Sigmoid colon (tissue), 7 donors: ENCODE data around the gene RXRA. TPM values are rescaled to one million over a fixed set of nuclear protein-coding genes. Genes with fewer than 3 reads are reported as not detected.

Source experiments
- DNase-seq: peaks from one replicate; pipeline ENCODE4 v3.0.0-alpha.2; 2019
- H3K27ac ChIP-seq, 4 donors: fragments of 200-600 bp; sonication (generic); one replicate each; pipeline ENCODE4 v1.5.1; 2016 to 2019; ENCODE audit warnings: mild to moderate bottlenecking in 1 of 4
- H3K27me3 ChIP-seq, 3 donors: fragments of 200-600 bp; sonication (generic); one replicate each; pipeline ENCODE4 v1.5.1; 2019; ENCODE audit warnings: mild to moderate bottlenecking in 1 of 3
- H3K36me3 ChIP-seq, 4 donors: fragments of 200-600 bp; sonication (generic); one replicate each; pipeline ENCODE4 v1.5.1; 2016 to 2019
- H3K4me1 ChIP-seq, 4 donors: fragments of 200-600 bp; sonication (generic); one replicate each; pipeline ENCODE4 v1.5.1; 2017 to 2019
- H3K4me3 ChIP-seq, 4 donors: fragments of 200-600 bp; sonication (generic); one replicate each; pipeline ENCODE4 v1.5.1; 2017 to 2019; ENCODE audit warnings: mild to moderate bottlenecking in 2 of 4, moderate library complexity in 1 of 4
- H3K9me3 ChIP-seq, 4 donors: fragments of 200-600 bp in 3 of 4; sonication (generic) in 3 of 4; one replicate each; pipeline versions ENCODE4 v1.5.1 to v1.6.1; 2013 to 2019
- EP300 ChIP-seq, 4 donors: sonication (generic); formaldehyde crosslinking; IDR thresholded peaks; one replicate each; pipeline ENCODE4 v1.6.1; 2017; ENCODE audit warnings: antibody characterized with exemption in 4 of 4
- POLR2A ChIP-seq, 2 donors: fragments of 450-650 bp; IDR thresholded peaks; one replicate each; pipeline ENCODE4 v1.6.1; 2016; ENCODE audit warnings: antibody characterized with exemption in 2 of 2, mild to moderate bottlenecking in 2 of 2, moderate library complexity in 2 of 2
- POLR2AphosphoS5 ChIP-seq, 4 donors: sonication (generic); formaldehyde crosslinking; IDR thresholded peaks; one replicate each; pipeline ENCODE4 v1.6.1; 2017; ENCODE audit warnings: antibody characterized with exemption in 4 of 4
- WGBS, 2 donors: extraction: QIAGEN DNeasy Blood & Tissue Kit; methylation state at CpG; one replicate each; pipeline ENCODE4 v1.1.7; 2013; 5-methylcytosine and 5-hydroxymethylcytosine counted together
- intact Hi-C: fragments of 100-400 bp; cut with DNase I; formaldehyde crosslinking; loops from one replicate; pipeline ENCODE4 v1.15.1; 2023
- polyA plus RNA-seq, 3 donors: library from polyadenylated mRNA; stranded (reverse); fragments of 200-250 nt; gene quantifications; one replicate each; pipeline ENCODE4 v1.2.3, GENCODE V29; 2013
- total RNA-seq, 4 donors: library from RNA; depleted of rRNA; stranded (reverse); fragments of >200 nt; gene quantifications; one replicate each; pipeline ENCODE4 v1.1.0, GENCODE V29; 2016
- TF ChIP-seq, protein P1 (sequence below), 4 experiments: fragments of 450-650 bp in 3 of 4; fragments of 200-600 bp in 1 of 4; IDR thresholded peaks; one replicate each; pipeline ENCODE4 v1.5.1; 2016 to 2019; ENCODE audit warnings: antibody characterized with exemption in 4 of 4, mild to moderate bottlenecking in 3 of 4, moderate library complexity in 2 of 4
- donor health status: healthy with polysubstance abuse.
- donor health status: Bipolar disorder and iron deficiency.
- donor health status: healthy.

The RXRA gene
- total and polyA plus RNA-seq, 7 donors: 26.7 to 50.8 (median 35.7) TPM

DNA sequence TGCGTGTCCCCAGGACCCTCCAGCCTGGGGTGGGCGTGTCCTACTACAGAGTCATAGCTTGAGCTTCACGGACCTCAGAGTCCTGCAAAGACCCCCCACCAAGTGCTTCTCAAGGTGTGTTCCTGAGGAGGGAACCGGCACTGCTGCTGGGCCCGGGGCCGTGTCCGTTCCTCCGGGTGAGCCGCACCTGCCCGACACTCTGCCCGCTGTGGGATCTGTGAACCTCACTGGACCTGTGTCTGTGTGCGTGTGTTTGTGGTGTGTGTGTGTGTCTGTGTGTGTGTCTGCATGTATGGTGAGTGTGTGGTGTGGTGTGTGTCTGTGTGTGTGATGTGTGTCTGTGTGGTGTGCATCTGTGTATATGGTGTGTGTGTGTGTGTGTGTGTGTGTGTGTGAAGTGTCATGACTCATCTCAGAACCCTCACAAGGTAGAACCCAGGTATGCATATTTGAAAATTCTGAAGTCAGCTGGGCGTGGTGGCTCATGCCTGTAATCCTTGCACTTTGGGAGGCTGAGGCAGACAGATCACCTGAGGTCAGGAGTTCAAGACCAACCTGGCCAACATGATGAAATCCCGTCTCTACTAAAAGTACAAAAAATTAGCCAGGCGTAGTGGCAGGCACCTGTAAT is 40.9 kb upstream of the RXRA start:
- Histone ChIP-seq H3K9me3 (no peaks in the 10 kb centered on the region), H3K27ac (no peak overlapping the region), H3K4me3 (no peak overlapping the region), H3K4me1 (peaks cover 0 to 18% (median 17%) of the 10 kb centered on the region in 4 donors), H3K27me3 (no peaks in the 10 kb centered on the region), H3K36me3 (no peaks in the 10 kb centered on the region)
- 83 to 86% methylated on average over 15 of the region's 15 CpGs for WGBS, 2 donors
- DNase-seq: no peak
- intact Hi-C loops: no loop called here
- no peak for TF ChIP-seq POLR2AphosphoS5 (IDR thresholded peaks at IDR 0.05)
- TF ChIP-seq EP300 (IDR thresholded peaks at IDR 0.05): no peak
- TF ChIP-seq, protein P1, sequence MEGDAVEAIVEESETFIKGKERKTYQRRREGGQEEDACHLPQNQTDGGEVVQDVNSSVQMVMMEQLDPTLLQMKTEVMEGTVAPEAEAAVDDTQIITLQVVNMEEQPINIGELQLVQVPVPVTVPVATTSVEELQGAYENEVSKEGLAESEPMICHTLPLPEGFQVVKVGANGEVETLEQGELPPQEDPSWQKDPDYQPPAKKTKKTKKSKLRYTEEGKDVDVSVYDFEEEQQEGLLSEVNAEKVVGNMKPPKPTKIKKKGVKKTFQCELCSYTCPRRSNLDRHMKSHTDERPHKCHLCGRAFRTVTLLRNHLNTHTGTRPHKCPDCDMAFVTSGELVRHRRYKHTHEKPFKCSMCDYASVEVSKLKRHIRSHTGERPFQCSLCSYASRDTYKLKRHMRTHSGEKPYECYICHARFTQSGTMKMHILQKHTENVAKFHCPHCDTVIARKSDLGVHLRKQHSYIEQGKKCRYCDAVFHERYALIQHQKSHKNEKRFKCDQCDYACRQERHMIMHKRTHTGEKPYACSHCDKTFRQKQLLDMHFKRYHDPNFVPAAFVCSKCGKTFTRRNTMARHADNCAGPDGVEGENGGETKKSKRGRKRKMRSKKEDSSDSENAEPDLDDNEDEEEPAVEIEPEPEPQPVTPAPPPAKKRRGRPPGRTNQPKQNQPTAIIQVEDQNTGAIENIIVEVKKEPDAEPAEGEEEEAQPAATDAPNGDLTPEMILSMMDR (IDR thresholded peaks at IDR 0.05): no peak
- no peak for TF ChIP-seq POLR2A (IDR thresholded peaks at IDR 0.05)

DNA sequence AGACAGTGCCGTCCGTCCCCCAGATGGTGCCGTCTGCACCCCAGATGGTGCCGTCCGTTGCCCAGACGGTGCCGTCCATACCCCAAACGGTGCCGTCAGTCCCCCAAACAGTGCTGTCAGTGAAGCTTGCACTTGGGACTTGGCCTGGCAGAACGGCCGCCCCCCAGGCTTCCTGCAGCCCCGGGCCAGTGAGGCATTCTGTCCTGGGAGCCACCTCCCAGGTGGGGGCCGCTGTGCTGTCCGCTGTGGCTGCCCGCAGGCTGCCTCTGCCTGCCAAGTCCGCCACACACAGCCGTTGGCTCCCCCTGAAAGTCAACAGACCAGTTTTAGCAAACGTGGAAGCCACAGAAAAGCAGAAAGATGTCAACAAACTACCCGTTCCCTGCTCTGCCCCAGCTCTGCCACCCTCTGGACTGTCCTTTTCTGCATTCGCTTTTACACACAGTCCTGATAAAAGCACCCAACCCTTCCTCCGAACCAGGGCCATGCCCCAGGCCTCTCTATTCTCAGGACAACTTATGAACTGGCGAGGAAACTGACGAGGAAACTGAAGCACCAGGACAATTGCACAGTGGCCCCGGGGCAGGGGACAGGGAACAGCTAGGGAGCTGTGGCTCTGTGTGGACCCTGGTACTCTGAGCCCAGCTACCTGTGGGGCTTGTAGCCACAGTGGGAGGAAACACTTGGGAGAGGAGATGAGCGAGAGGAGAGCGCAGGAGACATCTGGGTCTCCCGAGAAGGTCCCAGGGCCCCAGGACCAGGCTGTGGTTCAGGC is 39.6 kb upstream of the RXRA start:
- TF ChIP-seq EP300 (IDR thresholded peaks at IDR 0.05) (no peak), POLR2A (IDR thresholded peaks at IDR 0.05) (no peak), POLR2AphosphoS5 (IDR thresholded peaks at IDR 0.05) (no peak)
- TF ChIP-seq, protein P1 (IDR thresholded peaks at IDR 0.05): no peak
- H3K27ac ChIP-seq: no peak overlapping the region
- H3K4me1 ChIP-seq: peaks cover 0 to 18% (median 17%) of the 10 kb centered on the region in 4 donors
- intact Hi-C loops: no loop called here
- no peaks in the 10 kb centered on the region for H3K9me3 ChIP-seq
- no peaks in the 10 kb centered on the region for H3K36me3 ChIP-seq
- no peaks in the 10 kb centered on the region for H3K27me3 ChIP-seq
- H3K4me3 ChIP-seq: no peak overlapping the region
- 65 to 66% methylated on average over 27 of the region's 27 CpGs for WGBS, 2 donors
- DNase-seq: no peak

DNA sequence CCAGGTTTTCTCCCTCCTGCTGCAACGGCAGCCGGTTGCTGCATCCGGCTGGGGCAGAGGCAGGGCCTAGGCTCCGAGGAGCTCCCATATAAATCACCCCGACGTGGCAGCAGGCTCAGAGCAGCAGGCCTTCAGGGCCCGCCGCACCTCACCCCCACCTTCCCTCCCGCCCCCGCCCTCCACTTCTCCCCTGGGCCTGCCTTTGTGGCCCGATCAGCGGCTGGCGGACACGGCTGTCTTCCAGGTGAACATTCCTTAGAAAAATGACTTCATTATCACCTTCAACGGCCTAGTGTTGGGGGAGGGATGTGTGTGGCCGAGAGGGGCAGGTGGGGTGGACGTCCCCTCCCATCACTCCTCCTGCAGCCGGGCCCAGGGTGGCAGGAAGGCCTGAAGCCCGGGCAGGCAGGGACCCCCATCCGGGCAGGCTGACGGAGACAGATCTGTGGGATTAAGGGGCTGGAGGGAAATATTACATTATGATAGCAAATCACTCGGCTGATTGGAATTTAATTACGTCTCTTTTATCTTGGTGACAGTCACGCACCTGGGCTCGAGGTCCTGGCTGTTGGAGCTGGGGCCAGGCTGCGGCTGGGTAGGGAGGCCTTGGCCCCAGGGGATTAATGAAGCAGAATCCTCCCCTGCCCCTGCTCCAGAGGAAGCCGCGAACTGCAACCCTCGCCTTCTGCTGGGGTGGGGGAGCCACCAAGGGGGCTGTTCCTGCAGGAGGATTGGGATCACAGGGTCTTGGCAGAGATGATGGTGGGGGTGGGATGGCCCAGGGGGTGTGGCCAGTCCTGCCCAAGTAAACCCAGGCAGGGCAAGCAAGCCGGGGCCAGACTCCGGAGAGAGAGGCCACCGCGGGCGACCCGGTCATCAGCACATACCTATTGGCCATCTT is 38.4 kb upstream of the RXRA start:
- 61 to 66% methylated on average over 35 of the region's 35 CpGs for WGBS, 2 donors

DNA sequence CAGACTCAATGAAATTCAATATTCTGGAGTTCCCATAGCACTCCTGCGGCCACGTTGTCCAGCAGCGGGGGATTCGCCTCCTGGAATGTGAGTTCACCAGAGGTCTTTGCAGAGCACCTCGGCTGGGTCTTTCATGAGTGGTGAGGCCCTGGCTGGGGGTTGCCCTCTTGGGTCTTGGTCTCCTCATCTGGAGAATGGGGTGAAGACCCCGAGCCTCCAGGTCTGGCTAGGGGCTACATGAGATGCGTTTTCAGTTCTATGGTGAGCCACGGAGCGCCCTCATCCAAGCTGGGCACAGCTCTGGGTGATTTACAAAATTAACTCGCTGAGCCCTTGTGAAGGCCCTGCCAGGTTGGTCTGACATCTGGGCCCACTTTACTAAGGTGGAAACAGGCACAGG is 37.5 kb upstream of the RXRA start:
- H3K9me3 ChIP-seq: no peaks in the 10 kb centered on the region
- H3K4me3 ChIP-seq: no peak overlapping the region
- peaks cover 0 to 12% (median 10%) of the 10 kb centered on the region in 4 donors for H3K4me1 ChIP-seq
- DNase-seq: no peak
- no peak for TF ChIP-seq POLR2AphosphoS5 (IDR thresholded peaks at IDR 0.05)
- TF ChIP-seq, protein P1 (IDR thresholded peaks at IDR 0.05): no peak
- TF ChIP-seq EP300 (IDR thresholded peaks at IDR 0.05): no peak
- no peak for TF ChIP-seq POLR2A (IDR thresholded peaks at IDR 0.05)
- WGBS, 2 donors: 92 to 95% methylated on average over 10 of the region's 10 CpGs
- H3K27me3 ChIP-seq: no peaks in the 10 kb centered on the region
- no peaks in the 10 kb centered on the region for H3K36me3 ChIP-seq
- no peak overlapping the region for H3K27ac ChIP-seq
- intact Hi-C loops: no loop called here

More for the DNA sequence above, 38.4 kb upstream of the RXRA start:
- Histone ChIP-seq H3K9me3 (no peaks in the 10 kb centered on the region), H3K27me3 (no peaks in the 10 kb centered on the region), H3K36me3 (no peaks in the 10 kb centered on the region), H3K4me3 (no peak overlapping the region), H3K27ac (no peak overlapping the region), H3K4me1 (peaks cover 0 to 15% (median 13%) of the 10 kb centered on the region in 4 donors)
- intact Hi-C loops: no loop called here
- DNase-seq: no peak
- TF ChIP-seq, protein P1 (IDR thresholded peaks at IDR 0.05): no peak
- TF ChIP-seq POLR2A (IDR thresholded peaks at IDR 0.05) (no peak), EP300 (IDR thresholded peaks at IDR 0.05) (no peak), POLR2AphosphoS5 (IDR thresholded peaks at IDR 0.05) (no peak)
